ENCODE measurements around the gene ALDH1A1.

ALDH1A1 gene

DNA sequence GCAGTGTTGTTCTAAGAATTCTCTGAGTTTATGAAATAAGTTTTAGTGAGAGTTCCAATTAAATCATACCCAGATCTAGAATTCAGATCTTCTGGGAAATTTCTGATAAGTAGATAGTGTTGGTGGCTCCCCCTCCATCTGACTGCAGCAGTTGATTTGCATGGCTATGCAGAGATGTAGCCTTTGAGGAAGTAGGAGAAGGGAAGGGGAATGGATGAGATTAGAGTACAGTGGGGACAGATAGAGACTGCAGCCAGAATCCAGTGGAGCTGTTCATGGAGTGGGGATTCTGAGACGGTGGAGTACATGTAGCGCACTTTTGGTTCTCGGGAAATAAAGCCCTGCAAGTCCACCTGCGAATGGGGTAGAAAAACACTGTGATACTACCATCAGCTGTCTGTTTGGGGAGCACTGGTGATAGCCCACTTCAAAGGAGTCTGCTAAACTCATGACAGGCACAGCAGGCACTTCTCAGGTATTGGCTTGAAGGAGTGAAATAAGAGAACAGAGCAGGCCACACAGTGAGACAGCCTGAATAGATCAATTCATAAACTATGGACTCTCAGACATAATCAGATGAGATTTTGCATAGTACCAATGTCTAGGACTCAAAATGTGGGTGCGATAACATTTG is 96.8 kb downstream of the ALDH1A1 start:
- DNase-seq (ENCODE audit: low read depth), result no peak

DNA sequence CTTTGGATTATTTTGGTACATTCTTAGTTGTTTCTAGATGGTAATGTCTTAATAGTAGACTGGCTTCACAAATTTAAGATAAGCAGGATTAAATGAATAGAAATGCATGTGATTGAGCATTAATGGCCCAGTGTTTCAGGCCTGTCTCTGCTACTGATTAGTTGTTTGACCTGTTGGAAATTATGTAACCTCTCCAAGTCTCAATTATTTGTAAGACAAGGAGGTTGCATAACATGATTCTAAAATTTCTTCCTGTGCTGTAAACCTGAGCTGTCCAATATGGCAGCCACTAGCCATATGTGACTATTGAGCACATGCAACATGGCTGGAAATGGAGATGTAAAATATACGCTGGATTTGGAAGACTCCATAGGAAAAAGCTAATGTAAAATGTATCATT is 97.5 kb downstream of the ALDH1A1 start:
- no peak for DNase-seq (ENCODE audit: low read depth)

Measured in iris pigment epithelial cell (primary cell).